HepG2 (cell line): ENCODE measurements around the gene ATG4D. TPM values are rescaled to one million over a fixed set of nuclear protein-coding genes. Genes with fewer than 3 reads are reported as not detected.
A peak's percentile ranks its signal among the peaks of the same experiment; 100 is the strongest.

Experiments
- ATAC-seq: fragments of 200-7000 bp; cut with Tn5 transposase; 3 replicates; pipeline ENCODE4 v1.9.1; 2020; ENCODE audit warnings: mild to moderate bottlenecking, moderate library complexity
- BruUV-seq: library from RNA; stranded (reverse); fragments of 400-500 nt; replicated peaks from 2 replicates; lab custom pipeline; 2021; lab: Mats Ljungman, UMichigan
- CTCF ChIA-PET: fragments of 300-600 bp; formaldehyde crosslinking; extraction: SDS; loops from one replicate; lab custom pipeline; 2021; ENCODE audit warnings: low total read pairs, inconsistent platforms, low intra/inter-chr PET ratio; lab: Yijun Ruan, JAX
- POLR2A ChIA-PET: fragments of 350-600 bp; sonication (Branson Sonifier 250); formaldehyde crosslinking; loops from one replicate; lab custom pipeline; 2020; ENCODE audit warnings: antibody characterized with exemption, inconsistent platforms; lab: Yijun Ruan, JAX
- DNase-seq: peaks from one replicate; pipeline ENCODE4 v3.0.0-alpha.2; 2015; ENCODE audit warnings: low spot score
- FAIRE-seq: peaks from 3 replicates; lab custom pipeline; 2011; peaks lifted over from hg19 to GRCh38; lab: Jason Lieb, UNC
- H2AFZ ChIP-seq: one replicate; pipeline ENCODE4 v1.6.1; 2011; ENCODE audit warnings: low read length, inconsistent platforms
- H3K27ac ChIP-seq: fragments of 300-600 bp; 3 replicates; pipeline ENCODE4 v1.8.0; 2011; ENCODE audit warnings: mixed run types, mild to moderate bottlenecking, mixed read lengths, low read length, inconsistent platforms; ENCODE audit not compliant: insufficient read depth; ENCODE audit errors: extremely low read length
- H3K27me3 ChIP-seq, 2 experiments: fragments of 200-600 bp in 1 of 2; 2 replicates in 1 of 2; 3 replicates in 1 of 2; pipeline versions ENCODE4 v1.6.0 to v1.8.0; 2011; ENCODE audit warnings: low read length in 2 of 2, mild to moderate bottlenecking in 2 of 2, moderate library complexity in 2 of 2, inconsistent platforms in 1 of 2; ENCODE audit not compliant: insufficient read depth in 2 of 2, control insufficient read depth in 1 of 2
- H3K36me3 ChIP-seq, 2 experiments: fragments of 200-600 bp in 1 of 2; replicated peaks in 1 of 2; 2 replicates in 1 of 2; 3 replicates in 1 of 2; pipeline versions ENCODE4 v1.5.1 to v1.8.0; 2011; ENCODE audit warnings: low read length in 2 of 2, inconsistent platforms in 1 of 2; ENCODE audit not compliant: insufficient read depth in 2 of 2, control insufficient read depth in 1 of 2
- H3K4me1 ChIP-seq: 2 replicates; pipeline ENCODE4 v1.5.1; 2012; ENCODE audit warnings: low read length, inconsistent platforms; ENCODE audit not compliant: insufficient read depth
- H3K4me2 ChIP-seq: 2 replicates; pipeline ENCODE4 v1.6.0; 2011; ENCODE audit warnings: low read depth, low read length, inconsistent platforms
- H3K4me3 ChIP-seq, 3 experiments: fragments of 200-600 bp in 1 of 3; sonication (generic), shearing (Covaris generic) in 1 of 3; replicated peaks in 1 of 3; 2 replicates each; pipeline ENCODE4 v1.5.1; 2011 to 2016; ENCODE audit warnings: low read length in 3 of 3, inconsistent platforms in 2 of 3, low read depth in 2 of 3, mild to moderate bottlenecking in 2 of 3, control low read depth in 1 of 3, mixed read lengths in 1 of 3; ENCODE audit not compliant: insufficient read depth in 1 of 3
- H3K79me2 ChIP-seq: one replicate; pipeline ENCODE4 v1.6.1; 2011; ENCODE audit warnings: low read length, inconsistent platforms; ENCODE audit not compliant: insufficient read depth
- H3K9ac ChIP-seq: 2 replicates; pipeline ENCODE4 v1.6.0; 2011; ENCODE audit warnings: mild to moderate bottlenecking, low read depth, low read length, inconsistent platforms; ENCODE audit not compliant: insufficient read depth
- H3K9me3 ChIP-seq: 2 replicates; pipeline ENCODE4 v1.5.1; 2012; ENCODE audit warnings: mild to moderate bottlenecking, low read length
- H4K20me1 ChIP-seq: 2 replicates; pipeline ENCODE4 v1.6.0; 2011; ENCODE audit warnings: inconsistent platforms, mild to moderate bottlenecking, low read length, moderate library complexity; ENCODE audit not compliant: insufficient read depth
- ELF4 ChIP-seq: sonication (generic); formaldehyde crosslinking; IDR thresholded peaks from 2 replicates; pipeline ENCODE4 v1.5.0; 2020; ENCODE audit warnings: missing genetic modification reagents, mild to moderate bottlenecking, moderate library complexity, borderline replicate concordance
- IRF2 ChIP-seq: IDR thresholded peaks from 2 replicates; pipeline ENCODE4 v1.6.1; 2018; ENCODE audit warnings: missing genetic modification reagents, missing compliant biosample characterization
- MAFG ChIP-seq: sonication (generic); formaldehyde crosslinking; IDR thresholded peaks from 2 replicates; pipeline ENCODE4 v1.5.1; 2020; ENCODE audit warnings: mild to moderate bottlenecking, missing genetic modification reagents
- MXD1 ChIP-seq: sonication (generic); formaldehyde crosslinking; IDR thresholded peaks from 2 replicates; pipeline ENCODE4 v1.4.0; 2020; ENCODE audit warnings: mild to moderate bottlenecking, missing genetic modification reagents
- RARA ChIP-seq: IDR thresholded peaks from 2 replicates; pipeline ENCODE4 v1.6.1; 2016; ENCODE audit warnings: missing genetic modification reagents, missing compliant biosample characterization
- REL ChIP-seq: sonication (generic); formaldehyde crosslinking; conservative IDR thresholded peaks from 2 replicates; pipeline ENCODE4 v1.8.0; 2022; ENCODE audit warnings: mild to moderate bottlenecking, missing genetic modification reagents, moderate library complexity
- TSC22D2 ChIP-seq: sonication (generic); formaldehyde crosslinking; IDR thresholded peaks from 2 replicates; pipeline ENCODE4 v1.5.1; 2020; ENCODE audit warnings: missing genetic modification reagents, mild to moderate bottlenecking, borderline replicate concordance
- YEATS2 ChIP-seq: sonication (generic); formaldehyde crosslinking; IDR thresholded peaks from 2 replicates; pipeline ENCODE4 v1.4.0; 2020; ENCODE audit warnings: missing genetic modification reagents, borderline replicate concordance
- ZNF274 ChIP-seq: sonication (generic); formaldehyde crosslinking; IDR thresholded peaks from 2 replicates; pipeline ENCODE4 v1.5.1; 2020; ENCODE audit warnings: mild to moderate bottlenecking, missing genetic modification reagents
- WGBS: methylation state at CpG from one replicate; pipeline ENCODE4 v1.1.6; 2017; ENCODE audit warnings: low lambda C conversion rate; 5-methylcytosine and 5-hydroxymethylcytosine counted together
- in situ Hi-C: cut with HindIII; loops from 2 replicates; pipeline ENCODE4 v1.10.0; 2017; ENCODE audit warnings: low pct_unique_long_range_greater_than_20kb; ENCODE audit not compliant: extremely low pct_ligation_motif_present
- intact Hi-C: fragments of 100-400 bp; cut with micrococcal nuclease; formaldehyde crosslinking; loops from one replicate; pipeline ENCODE4 v1.10.0; 2022; ENCODE audit not compliant: unreplicated experiment
- polyA plus RNA-seq, 8 experiments: library from polyadenylated mRNA; depleted of rRNA in 3 of 8; stranded (reverse) in 7 of 8; unstranded in 1 of 8; fragments of >200 nt; fragmentation: Illumina TruSeq in 4 of 8; extraction: Trizol in 4 of 8; gene quantifications; 2 replicates each; pipeline versions ENCODE4 v1.2.1 to v1.2.3, GENCODE V29; 2011 to 2016; ENCODE audit warnings: low read depth in 4 of 8, missing spikeins in 1 of 8, mixed read lengths in 1 of 8; ENCODE audit not compliant: insufficient read depth in 1 of 8
- total RNA-seq, 5 experiments: library from RNA; depleted of rRNA; stranded (reverse); fragments of >200 nt; fragmentation: Illumina TruSeq; extraction: Trizol; gene quantifications; 2 replicates each; pipeline ENCODE4 v1.2.3, GENCODE V29; 2016; ENCODE audit warnings: low read depth in 1 of 5

Gene ATG4D
- total and polyA plus RNA-seq, 2 of the 13 experiments (the other 11 are each of a cell fraction or from before 2014, with no cell fraction given) = 17.8 to 19.0 TPM

GRCh38 chr19:10565567-10566407 is 22.1 kb downstream of the ATG4D start, which contains the start of gene KRI1 (continued):
- peak; percentile 97 for TF ChIP-seq MXD1 (CRISPR knock-in tag)
- peak; percentile 71; the same call in 1 of the 2 replicates for TF ChIP-seq TSC22D2 (CRISPR knock-in tag)
- TF ChIP-seq RARA (CRISPR knock-in tag) = peak; percentile 16; the same call in 1 of the 2 replicates
- TF ChIP-seq YEATS2 (CRISPR knock-in tag) = peak; percentile 80; the same call in 1 of the 2 replicates
- TF ChIP-seq REL = peak; percentile 91
- TF ChIP-seq IRF2 = peak; percentile 80
- no peak for TF ChIP-seq MAFG
- TF ChIP-seq, all 625 proteins: peak for 357

DNA sequence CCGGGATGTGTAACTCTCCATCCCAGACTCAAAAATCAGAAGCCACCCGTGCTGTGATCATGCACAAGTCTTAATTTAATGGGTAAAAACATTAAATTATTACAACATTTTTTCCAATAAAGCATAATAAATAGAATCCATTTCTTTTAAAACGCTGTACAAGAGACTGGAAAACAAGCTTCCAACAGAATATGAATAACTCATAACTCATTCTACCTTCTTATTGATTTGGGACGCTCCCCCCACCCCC is 22.6 kb downstream of the ATG4D start:
- DNase-seq (no peak), ATAC-seq (no peak), FAIRE-seq (no peak)
- H2AFZ ChIP-seq = no peak overlapping the region
- intact Hi-C loops (no loop called here), in situ Hi-C loops (no loop called here)
- TF ChIP-seq ELF4 (CRISPR knock-in tag) = 0 out of 2 replicates have a peak, but pooled peaks have one; percentile 7
- no peak for TF ChIP-seq ZNF274 (CRISPR knock-in tag)
- 0 out of 2 replicates have a peak overlapping the region, but pooled peaks have one; percentile 42 for H3K9ac ChIP-seq
- no peaks in the 10 kb centered on the region for H4K20me1 ChIP-seq
- H3K27ac ChIP-seq = no peak overlapping the region
- no peaks in the 10 kb centered on the region for H3K27me3 ChIP-seq
- peak overlapping the region; percentile 49 to 85 (median 55) for H3K4me3 ChIP-seq
- 53% methylated on average over 4 of the region's 4 CpGs for WGBS
- peaks cover 41% of the 10 kb centered on the region for H3K4me1 ChIP-seq
- ChIA-PET POLR2A (interaction anchor here (1.0 to 1.6 kb wide), 2 partner anchors 10 kb away, joined by 3 to 4 read pairs; no protein-coding TSS in a partner anchor), CTCF (no interaction called here)
- H3K36me3 ChIP-seq = no peaks in the 10 kb centered on the region; a peak in 1 of 5 replicates
- no TSS peak for BruUV-seq
- H3K9me3 ChIP-seq = no peaks in the 10 kb centered on the region
- peaks cover 10% of the 10 kb centered on the region for H3K79me2 ChIP-seq
- peak overlapping the region; percentile 84 for H3K4me2 ChIP-seq
